Calu3 (cell line): ENCODE measurements around the gene KLF9. TPM values are rescaled to one million over a fixed set of nuclear protein-coding genes. Genes with fewer than 3 reads are reported as not detected.

Experiments used
- BruUV-seq: library from RNA; stranded (reverse); fragments of 400-500 nt; replicated peaks from 2 replicates; lab custom pipeline; 2021; lab: Mats Ljungman, UMichigan
- CTCF ChIA-PET: fragments of 300-600 bp; sonication (Branson Sonifier 250); formaldehyde crosslinking; loops from one replicate; lab custom pipeline; 2022; ENCODE audit warnings: antibody characterized with exemption; lab: Charles Lee
- DNase-seq: peaks from one replicate; pipeline ENCODE4 v3.0.0; 2022
- H3K27ac Mint-ChIP-seq: one replicate; pipeline ENCODE4 v1.8.0; 2022; ENCODE audit warnings: mixed read lengths; ENCODE audit not compliant: unreplicated experiment
- H3K27me3 Mint-ChIP-seq: one replicate; pipeline ENCODE4 v1.8.0; 2022; ENCODE audit warnings: mixed read lengths; ENCODE audit not compliant: unreplicated experiment
- H3K36me3 Mint-ChIP-seq: one replicate; pipeline ENCODE4 v1.8.0; 2022; ENCODE audit warnings: mild to moderate bottlenecking, moderate library complexity, mixed read lengths; ENCODE audit not compliant: insufficient read depth, unreplicated experiment
- H3K4me1 Mint-ChIP-seq: one replicate; pipeline ENCODE4 v1.8.0; 2022; ENCODE audit warnings: mild to moderate bottlenecking, low read depth, mixed read lengths; ENCODE audit not compliant: unreplicated experiment
- H3K4me3 Mint-ChIP-seq: one replicate; pipeline ENCODE4 v1.8.0; 2022; ENCODE audit warnings: mild to moderate bottlenecking, low read depth, moderate library complexity, mixed read lengths; ENCODE audit not compliant: unreplicated experiment
- H3K9me3 Mint-ChIP-seq: one replicate; pipeline ENCODE4 v1.8.0; 2022; ENCODE audit warnings: low read depth, mixed read lengths; ENCODE audit not compliant: unreplicated experiment
- intact Hi-C: fragments of 100-400 bp; cut with micrococcal nuclease; formaldehyde crosslinking; loops from one replicate; pipeline ENCODE4 v1.10.0; 2022; ENCODE audit not compliant: unreplicated experiment
- total RNA-seq: library from RNA; stranded (reverse); gene quantifications from 2 replicates; pipeline ENCODE4 v1.2.3, GENCODE V29; 2022
- TF ChIP-seq, protein P1 (sequence below): fragments of 200-600 bp; IDR thresholded peaks from one replicate; pipeline ENCODE4 v1.8.0; 2022; ENCODE audit warnings: antibody characterized with exemption; ENCODE audit not compliant: unreplicated experiment

Gene KLF9
- total RNA-seq, 1 experiment from 2014 or later: 0.87 TPM

DNA sequence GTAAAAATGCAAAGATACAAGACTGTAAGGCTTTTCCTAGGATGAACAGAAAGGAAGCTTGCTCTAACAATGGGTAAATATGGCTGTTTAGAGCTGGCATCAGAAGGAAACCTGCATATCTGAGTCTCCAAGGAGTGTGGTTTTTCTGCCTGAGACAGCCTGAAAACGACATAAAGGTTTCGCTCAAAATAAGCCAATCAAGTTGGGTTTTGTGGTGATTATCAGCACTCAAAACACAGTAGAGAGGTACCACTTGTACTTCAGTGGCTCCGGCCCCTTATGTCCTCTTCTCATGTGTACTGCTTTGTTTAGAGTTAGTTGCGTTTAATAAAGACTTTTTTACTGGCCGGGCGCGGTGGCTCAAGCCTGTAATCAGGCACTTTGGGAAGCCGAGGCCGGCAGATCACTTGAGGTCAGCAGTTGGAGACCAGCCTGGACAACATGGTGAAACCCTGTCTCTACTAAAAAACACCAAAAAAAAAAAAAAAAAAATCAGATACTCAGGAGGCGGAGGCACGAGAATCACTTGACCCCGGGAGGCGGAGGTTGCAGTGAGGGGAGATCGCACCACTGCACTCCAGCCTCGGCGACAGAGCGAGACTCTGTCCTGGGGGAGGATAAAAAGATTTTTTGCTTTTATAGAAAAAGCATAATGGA lies 39.4 kb downstream of the KLF9 start:
- Mint-ChIP-seq H3K4me1 (no peaks in the 10 kb centered on the region), H3K27ac (no peak overlapping the region), H3K36me3 (no peaks in the 10 kb centered on the region), H3K27me3 (no peaks in the 10 kb centered on the region), H3K4me3 (no peak overlapping the region), H3K9me3 (no peaks in the 10 kb centered on the region)
- intact Hi-C loops: no loop called here
- no peak for DNase-seq
- TF ChIP-seq, protein P1, sequence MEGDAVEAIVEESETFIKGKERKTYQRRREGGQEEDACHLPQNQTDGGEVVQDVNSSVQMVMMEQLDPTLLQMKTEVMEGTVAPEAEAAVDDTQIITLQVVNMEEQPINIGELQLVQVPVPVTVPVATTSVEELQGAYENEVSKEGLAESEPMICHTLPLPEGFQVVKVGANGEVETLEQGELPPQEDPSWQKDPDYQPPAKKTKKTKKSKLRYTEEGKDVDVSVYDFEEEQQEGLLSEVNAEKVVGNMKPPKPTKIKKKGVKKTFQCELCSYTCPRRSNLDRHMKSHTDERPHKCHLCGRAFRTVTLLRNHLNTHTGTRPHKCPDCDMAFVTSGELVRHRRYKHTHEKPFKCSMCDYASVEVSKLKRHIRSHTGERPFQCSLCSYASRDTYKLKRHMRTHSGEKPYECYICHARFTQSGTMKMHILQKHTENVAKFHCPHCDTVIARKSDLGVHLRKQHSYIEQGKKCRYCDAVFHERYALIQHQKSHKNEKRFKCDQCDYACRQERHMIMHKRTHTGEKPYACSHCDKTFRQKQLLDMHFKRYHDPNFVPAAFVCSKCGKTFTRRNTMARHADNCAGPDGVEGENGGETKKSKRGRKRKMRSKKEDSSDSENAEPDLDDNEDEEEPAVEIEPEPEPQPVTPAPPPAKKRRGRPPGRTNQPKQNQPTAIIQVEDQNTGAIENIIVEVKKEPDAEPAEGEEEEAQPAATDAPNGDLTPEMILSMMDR: no peak
- no TSS peak for BruUV-seq
- CTCF ChIA-PET: no interaction called here

DNA sequence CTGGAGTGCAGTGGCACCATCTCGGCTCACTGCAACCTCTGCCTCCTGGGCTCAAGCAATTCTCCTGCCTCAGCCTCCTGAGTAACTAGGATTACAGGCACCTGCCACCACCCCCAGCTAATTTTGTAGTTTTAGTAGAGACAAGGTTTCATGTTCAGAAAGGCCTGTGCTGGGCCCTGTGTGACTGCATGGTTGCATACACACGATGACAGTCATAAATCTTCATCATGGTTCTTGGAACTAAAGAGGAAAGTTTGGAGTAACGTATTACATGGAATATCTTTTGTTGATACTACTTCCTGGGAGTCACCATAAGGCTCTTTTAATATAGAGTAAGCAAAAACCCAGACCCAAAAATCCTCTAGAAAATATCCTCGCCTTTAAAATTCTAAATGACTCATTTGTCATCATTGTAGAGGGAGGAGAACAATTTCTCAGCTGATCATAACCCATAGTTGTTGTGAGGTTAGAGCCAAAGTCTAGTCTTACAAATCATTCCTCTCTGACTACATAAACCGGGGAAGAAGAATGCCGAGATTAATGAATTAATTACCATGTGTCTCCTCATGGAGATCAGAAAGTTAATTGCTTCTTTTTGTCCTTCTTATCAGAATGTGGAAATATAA lies 47.0 kb downstream of the KLF9 start:
- BruUV-seq: no TSS peak
- TF ChIP-seq, protein P1: no peak
- H3K4me1 Mint-ChIP-seq: no peaks in the 10 kb centered on the region
- H3K9me3 Mint-ChIP-seq: no peaks in the 10 kb centered on the region
- no peaks in the 10 kb centered on the region for H3K36me3 Mint-ChIP-seq
- intact Hi-C loops: no loop called here
- no peak for DNase-seq
- no peaks in the 10 kb centered on the region for H3K27me3 Mint-ChIP-seq
- H3K27ac Mint-ChIP-seq: no peak overlapping the region
- CTCF ChIA-PET: no interaction called here
- H3K4me3 Mint-ChIP-seq: no peak overlapping the region

DNA sequence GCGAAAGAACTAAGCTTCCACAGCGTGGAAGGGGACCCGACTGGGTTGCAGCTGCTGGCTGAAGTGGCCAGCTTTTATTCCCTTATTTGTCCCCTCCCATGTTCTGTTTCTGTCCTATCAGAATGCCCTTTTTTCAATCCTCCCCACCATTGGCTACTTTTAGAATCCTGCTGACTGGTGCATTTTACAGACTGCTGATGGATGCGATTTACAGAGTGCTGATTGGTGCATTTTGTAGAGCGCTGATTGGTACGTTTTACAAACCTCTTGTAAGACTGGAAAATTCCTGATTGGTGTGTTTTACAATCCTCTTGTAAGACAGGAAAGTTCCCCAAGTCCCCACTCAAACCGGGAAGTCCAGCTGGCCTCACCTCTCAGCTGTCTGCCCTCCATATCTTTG lies 50.7 kb downstream of the KLF9 start:
- CTCF ChIA-PET: interaction anchor here (0.7 kb wide), 1 partner anchor 165 kb away, joined by 3 read pairs; no protein-coding TSS in a partner anchor
- H3K27ac Mint-ChIP-seq: no peak overlapping the region
- H3K4me3 Mint-ChIP-seq: no peak overlapping the region
- H3K27me3 Mint-ChIP-seq: no peaks in the 10 kb centered on the region
- no peaks in the 10 kb centered on the region for H3K4me1 Mint-ChIP-seq
- intact Hi-C loops: no loop called here
- no peaks in the 10 kb centered on the region for H3K36me3 Mint-ChIP-seq
- TF ChIP-seq, protein P1: no peak
- DNase-seq: no peak
- no peaks in the 10 kb centered on the region for H3K9me3 Mint-ChIP-seq
- no TSS peak for BruUV-seq

DNA sequence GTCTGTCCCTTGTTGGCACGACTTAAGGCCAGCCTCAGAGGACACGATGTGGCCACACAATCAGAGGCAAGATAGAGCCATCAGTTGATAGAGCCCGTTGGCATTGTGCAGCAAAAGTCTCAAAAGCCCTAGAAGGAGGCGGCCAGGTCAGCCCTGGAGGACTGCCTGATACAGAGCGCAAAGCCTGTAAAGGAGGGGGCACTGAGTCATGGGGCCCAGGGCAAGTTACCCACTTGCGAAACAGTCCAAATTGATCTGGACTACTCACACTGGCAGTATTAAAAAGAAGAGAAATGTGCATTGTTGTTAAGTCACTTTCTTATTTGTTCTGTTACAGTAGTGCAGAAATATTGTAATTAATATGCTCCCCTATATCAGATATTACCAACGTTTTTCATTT lies 51.5 kb downstream of the KLF9 start:
- Mint-ChIP-seq H3K27me3 (no peaks in the 10 kb centered on the region), H3K4me3 (no peak overlapping the region), H3K27ac (no peak overlapping the region), H3K36me3 (no peaks in the 10 kb centered on the region), H3K9me3 (no peaks in the 10 kb centered on the region), H3K4me1 (no peaks in the 10 kb centered on the region)
- DNase-seq: no peak
- intact Hi-C loops: no loop called here
- TF ChIP-seq, protein P1: no peak
- no TSS peak for BruUV-seq
- CTCF ChIA-PET: no interaction called here
